Esophagus muscularis mucosa (tissue), 4 donors: ENCODE measurements around the gene ZFX.

Experiments
- CTCF ChIP-seq, 3 experiments: fragments of 200-600 bp in 2 of 3; fragments of 450-650 bp in 1 of 3; sonication (generic) in 2 of 3; IDR thresholded peaks; one replicate each; pipeline ENCODE4 v1.5.1; 2017 to 2019; ENCODE audit warnings: antibody characterized with exemption in 3 of 3, mild to moderate bottlenecking in 2 of 3, moderate library complexity in 1 of 3
- EP300 ChIP-seq: sonication (generic); formaldehyde crosslinking; IDR thresholded peaks from one replicate; pipeline ENCODE4 v1.6.1; 2017; ENCODE audit warnings: antibody characterized with exemption
- POLR2A ChIP-seq: fragments of 450-650 bp; IDR thresholded peaks from one replicate; pipeline ENCODE4 v1.6.1; 2017; ENCODE audit warnings: antibody characterized with exemption, moderate library complexity, mild to moderate bottlenecking, low read depth
- POLR2AphosphoS5 ChIP-seq, 2 donors: sonication (generic); formaldehyde crosslinking; IDR thresholded peaks; one replicate each; pipeline ENCODE4 v1.6.1; 2017; ENCODE audit warnings: antibody characterized with exemption in 2 of 2

- TF ChIP-seq POLR2A (no peak), EP300 (no peak), CTCF (IDR thresholded peaks at IDR 0.05) (no peak), POLR2AphosphoS5 (IDR thresholded peaks at IDR 0.05) (peak in 1 of 2 donors; percentile 49)
These were observed 786 bp upstream of the ZFX start for GRCh38 chrX:24148535-24149350.
